GM13976 (cell line): ENCODE data around the gene FES.
"Not testable (repeated sequence)": the region's sequence is repeated elsewhere in the genome, so short reads cannot be mapped to it uniquely, and the experiment has no call there.

ENCODE experiments used
- DNase-seq: peaks from one replicate; pipeline ENCODE4 v3.0.0; 2012; ENCODE audit warnings: low spot score
- CTCF ChIP-seq: IDR thresholded peaks from 2 replicates; pipeline ENCODE4 v1.5.1; 2012; ENCODE audit warnings: borderline replicate concordance, mild to moderate bottlenecking; ENCODE audit not compliant: insufficient read depth; ENCODE audit errors: extremely low read depth, missing control alignments, control extremely low read depth
- in situ Hi-C: fragments of 300-500 bp; cut with MboI; formaldehyde crosslinking; loops from one replicate; pipeline ENCODE4 v1.12.0; 2022; ENCODE audit warnings: low sequenced_read_pairs, mixed read lengths, inconsistent platforms; ENCODE audit not compliant: unreplicated experiment

The FES gene

DNA sequence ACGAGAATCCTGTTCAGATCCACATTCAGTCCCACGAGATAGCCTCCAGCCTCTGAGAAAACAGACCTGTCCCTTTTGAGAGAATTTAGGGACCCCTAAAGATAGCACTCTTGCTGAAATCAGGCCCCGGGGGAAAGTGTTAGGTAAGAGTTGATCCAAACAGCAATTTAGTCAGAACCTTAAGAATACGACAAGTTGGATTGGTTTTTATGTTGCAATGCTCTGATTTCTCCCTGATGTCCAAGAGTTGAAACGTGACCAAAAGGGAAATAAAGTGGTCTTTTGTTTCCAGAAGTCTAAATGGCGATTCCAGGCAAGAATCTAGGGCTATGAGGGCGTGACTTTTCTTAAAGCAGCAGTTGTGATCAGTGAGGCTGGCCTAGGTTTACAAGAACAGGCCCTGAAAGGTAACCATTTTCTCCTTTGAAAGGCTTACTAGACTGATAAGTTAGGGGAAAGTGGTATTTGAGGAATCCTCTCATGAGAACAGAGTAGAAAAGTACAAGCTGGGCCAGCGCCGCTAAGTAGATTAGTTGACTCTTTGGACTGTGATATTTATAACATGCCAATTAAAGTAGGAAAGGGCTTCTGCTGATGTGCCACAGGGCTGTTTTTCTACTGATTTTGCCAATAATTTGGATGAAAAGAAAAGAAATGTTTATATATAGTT is 23.7 kb downstream of the FES start:
- in situ Hi-C loops = no loop called here
- no peak for DNase-seq
- TF ChIP-seq CTCF = no peak

DNA sequence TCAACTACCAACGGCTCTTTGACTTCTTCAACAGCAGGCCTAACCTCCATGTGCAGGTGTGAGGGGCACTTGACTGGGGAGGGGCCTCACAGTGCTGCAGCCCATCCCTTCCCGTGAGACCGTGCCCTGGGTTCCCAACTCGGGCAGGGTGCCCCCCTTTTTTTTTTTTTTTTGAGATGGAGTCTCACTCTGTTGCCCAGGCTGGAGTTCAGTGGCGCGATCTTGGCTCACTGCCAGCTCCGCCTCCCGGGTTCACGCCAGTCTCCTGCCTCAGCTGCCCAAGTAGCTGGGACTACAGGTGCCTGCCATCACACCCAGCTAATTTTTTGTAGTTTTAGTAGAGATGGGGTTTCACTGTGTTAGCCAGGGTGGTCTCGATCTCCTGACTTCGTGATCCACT is 25.1 kb downstream of the FES start:
- in situ Hi-C loops, DNase-seq: not testable (repeated sequence)

GRCh38 chr15:90909976-90910375 is 25.7 kb downstream of the FES start:
- DNase-seq = no peak
- in situ Hi-C loops = no loop called here
- TF ChIP-seq CTCF = no peak

GRCh38 chr15:90910441-90911301 is 26.4 kb downstream of the FES start:
- in situ Hi-C loops = no loop called here
- DNase-seq = no peak
- no peak for TF ChIP-seq CTCF

GRCh38 chr15:90911302-90911623 is 27.0 kb downstream of the FES start:
- in situ Hi-C loops = no loop called here
- no peak for DNase-seq
- TF ChIP-seq CTCF = no peak

GRCh38 chr15:90911906-90912769 is 27.8 kb downstream of the FES start:
- in situ Hi-C loops = no loop called here
- no peak for TF ChIP-seq CTCF
- no peak for DNase-seq

- DNase-seq = no peak
- in situ Hi-C loops = no loop called here
Observed at GRCh38 chr15:90912770-90913075, 28.4 kb downstream of the FES start.

More at GRCh38 chr15:90912770-90913075, 28.4 kb downstream of the FES start:
- no peak for TF ChIP-seq CTCF
